HK-2 (cell line): ENCODE data around the gene BCO1.
"Not testable (repeated sequence)": the region's sequence is repeated elsewhere in the genome, so short reads cannot be mapped to it uniquely, and the experiment has no call there.

Experiments
- DNase-seq: peaks from one replicate; pipeline ENCODE4 v3.0.0-alpha.2; 2018; ENCODE audit not compliant: unreplicated experiment

The BCO1 gene, protein sequence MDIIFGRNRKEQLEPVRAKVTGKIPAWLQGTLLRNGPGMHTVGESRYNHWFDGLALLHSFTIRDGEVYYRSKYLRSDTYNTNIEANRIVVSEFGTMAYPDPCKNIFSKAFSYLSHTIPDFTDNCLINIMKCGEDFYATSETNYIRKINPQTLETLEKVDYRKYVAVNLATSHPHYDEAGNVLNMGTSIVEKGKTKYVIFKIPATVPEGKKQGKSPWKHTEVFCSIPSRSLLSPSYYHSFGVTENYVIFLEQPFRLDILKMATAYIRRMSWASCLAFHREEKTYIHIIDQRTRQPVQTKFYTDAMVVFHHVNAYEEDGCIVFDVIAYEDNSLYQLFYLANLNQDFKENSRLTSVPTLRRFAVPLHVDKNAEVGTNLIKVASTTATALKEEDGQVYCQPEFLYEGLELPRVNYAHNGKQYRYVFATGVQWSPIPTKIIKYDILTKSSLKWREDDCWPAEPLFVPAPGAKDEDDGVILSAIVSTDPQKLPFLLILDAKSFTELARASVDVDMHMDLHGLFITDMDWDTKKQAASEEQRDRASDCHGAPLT

GRCh38 chr16:81238296-81239011 lies at the start of gene BCO1:
Gene BCO1 (plus strand): TSS chr16:81238689. CDS start chr16:81238909, 220 bp downstream.
- DNase-seq: peak; percentile 39

- DNase-seq: no peak
Measured at GRCh38 chr16:81189100-81189664, 49.3 kb upstream of the BCO1 start.

DNA sequence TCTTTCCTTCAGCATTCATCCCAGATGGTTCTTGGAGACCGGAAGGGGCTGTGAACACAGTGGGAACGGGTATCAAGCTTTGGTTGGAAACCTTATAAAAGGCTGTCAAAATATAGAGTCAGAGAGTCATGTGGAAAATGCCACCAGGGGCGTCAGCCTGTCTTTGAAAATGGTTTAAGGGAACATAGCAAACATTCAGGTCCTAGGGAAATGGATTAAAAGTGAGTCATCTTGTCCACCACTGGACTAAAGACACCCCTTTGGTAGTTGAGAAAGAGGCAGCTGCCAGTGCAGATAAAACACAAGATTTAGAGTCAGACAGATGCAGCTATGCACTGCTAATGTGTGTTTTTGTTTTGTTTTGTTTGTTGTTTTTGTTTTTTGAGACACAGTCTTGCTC lies 47.8 kb upstream of the BCO1 start:
- DNase-seq: no peak

DNA sequence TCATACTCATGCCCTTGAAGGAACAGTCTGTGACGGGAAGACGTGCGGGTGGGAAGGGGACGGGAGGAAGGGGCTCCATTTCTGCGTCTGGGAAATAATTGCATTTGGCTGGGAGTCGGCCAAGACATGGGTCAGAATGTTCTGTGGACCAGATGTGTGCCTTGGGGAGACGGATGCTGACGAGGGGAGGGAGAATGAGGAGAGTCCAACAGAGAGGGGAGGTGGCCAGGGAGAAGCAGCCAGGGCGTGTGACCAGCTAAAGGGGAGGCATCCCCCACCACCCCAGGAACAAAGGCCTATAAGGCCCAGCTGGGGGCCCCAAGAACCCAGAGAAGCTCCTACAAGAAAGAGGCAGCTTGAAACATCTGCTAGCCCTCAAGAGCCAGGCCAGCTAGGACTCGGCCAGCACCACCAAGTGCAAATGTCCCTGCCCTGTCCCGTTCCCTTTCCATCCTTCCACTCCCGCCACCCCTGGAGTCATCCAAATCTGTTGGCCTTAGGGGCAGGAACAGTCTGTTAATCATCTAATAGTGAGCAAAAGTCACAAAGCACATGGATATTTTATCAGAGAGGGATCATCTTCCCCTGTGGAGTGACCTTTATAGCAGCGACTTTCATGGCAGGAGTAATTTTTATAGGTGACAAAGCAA lies 42.5 kb upstream of the BCO1 start:
- DNase-seq: no peak

GRCh38 chr16:81198635-81199034 lies 39.9 kb upstream of the BCO1 start:
- no peak for DNase-seq

GRCh38 chr16:81201267-81201666 lies 37.2 kb upstream of the BCO1 start:
- no peak for DNase-seq

- DNase-seq: peak; percentile 56
Measured at GRCh38 chr16:81204798-81205680, 33.5 kb upstream of the BCO1 start.

DNA sequence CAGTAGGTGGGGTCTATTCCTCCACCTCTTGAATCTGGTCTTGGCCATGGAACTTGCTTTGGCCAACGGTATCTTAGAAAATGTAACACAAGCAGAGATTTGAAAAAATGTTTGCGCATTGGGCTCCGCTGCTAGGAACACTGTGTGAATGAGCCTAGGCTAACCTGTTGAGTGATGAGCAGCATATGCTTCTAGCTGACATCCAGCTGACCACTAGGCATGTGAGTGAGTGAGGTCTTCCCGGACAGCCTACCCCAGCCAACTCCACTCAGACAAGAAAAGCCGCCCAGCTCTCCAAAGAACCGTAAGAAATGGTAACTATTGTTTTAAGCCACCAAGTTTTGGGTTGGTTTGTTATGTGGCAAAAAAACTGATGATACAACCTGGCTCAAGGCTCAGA lies 31.4 kb upstream of the BCO1 start:
- DNase-seq: no peak

DNA sequence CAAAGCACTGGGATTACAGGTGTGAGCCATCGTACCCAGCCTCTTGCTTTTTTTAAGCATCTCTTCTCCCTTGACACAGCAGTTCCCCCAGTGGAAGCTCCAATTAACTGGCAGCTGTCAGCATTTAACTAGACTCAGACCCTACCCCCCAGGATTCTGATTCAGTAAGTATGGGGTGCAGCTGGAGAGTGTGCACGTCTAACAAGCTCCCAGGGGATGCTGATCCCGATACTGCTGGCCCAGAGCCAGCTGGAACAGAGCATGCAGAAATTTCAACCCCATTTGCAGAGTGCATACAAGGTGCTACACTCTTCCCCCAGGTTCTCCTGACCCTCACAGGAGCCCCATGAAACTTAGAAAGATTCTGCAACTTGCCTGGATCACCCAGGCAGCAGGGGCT lies 27.7 kb upstream of the BCO1 start:
- no peak for DNase-seq

DNA sequence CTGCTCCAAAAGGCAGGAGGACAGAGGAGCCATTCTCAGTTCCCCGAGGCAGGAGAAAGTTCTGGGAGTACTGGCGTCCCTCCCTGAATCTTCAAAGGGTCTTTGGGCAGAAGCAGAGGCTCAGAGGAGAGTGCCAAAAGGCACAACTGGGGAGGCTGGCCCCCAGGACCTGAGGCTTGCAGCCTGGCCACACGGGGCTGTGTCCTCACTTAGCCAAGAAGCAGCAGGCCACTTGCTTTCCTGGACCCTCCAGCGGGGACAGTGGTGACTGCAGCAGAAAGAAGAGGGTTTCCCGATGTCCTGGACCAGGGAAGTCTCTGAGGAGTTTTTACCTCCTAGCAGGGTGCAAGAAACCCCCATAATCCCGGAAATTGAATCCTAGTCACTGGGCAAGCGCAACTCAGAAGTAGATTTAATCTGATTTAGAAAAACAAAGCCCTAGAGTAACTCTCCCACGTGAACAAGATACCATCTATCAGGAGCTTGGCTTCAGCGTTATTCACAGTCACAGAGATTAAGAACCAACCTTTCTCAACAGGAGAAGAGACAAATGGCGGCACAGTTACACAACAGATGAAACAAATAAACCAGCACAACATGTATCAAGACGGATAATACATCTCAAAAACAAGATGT lies 25.5 kb upstream of the BCO1 start:
- no peak for DNase-seq

GRCh38 chr16:81214745-81215166 lies 23.7 kb upstream of the BCO1 start:
- no peak for DNase-seq

DNA sequence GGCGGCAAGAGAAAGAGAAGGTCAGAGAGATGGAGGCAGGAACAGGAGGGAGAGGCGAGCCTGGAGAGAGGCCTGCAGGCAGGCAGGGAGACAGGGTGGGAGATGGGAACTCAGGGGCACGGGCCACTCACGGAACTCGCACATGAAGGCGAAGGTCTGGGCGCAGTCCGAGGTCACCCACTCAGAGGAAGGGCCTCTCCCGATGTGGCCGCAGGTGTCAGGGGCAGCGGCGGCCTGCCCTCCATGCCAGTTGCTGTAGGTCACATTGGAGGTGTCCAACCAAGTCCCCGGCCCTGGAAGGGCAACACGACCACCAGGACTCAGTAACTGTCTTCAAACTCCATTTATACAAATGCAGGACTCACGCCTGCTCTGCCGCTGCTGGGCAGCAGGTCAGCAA lies 22.4 kb upstream of the BCO1 start:
- no peak for DNase-seq

DNA sequence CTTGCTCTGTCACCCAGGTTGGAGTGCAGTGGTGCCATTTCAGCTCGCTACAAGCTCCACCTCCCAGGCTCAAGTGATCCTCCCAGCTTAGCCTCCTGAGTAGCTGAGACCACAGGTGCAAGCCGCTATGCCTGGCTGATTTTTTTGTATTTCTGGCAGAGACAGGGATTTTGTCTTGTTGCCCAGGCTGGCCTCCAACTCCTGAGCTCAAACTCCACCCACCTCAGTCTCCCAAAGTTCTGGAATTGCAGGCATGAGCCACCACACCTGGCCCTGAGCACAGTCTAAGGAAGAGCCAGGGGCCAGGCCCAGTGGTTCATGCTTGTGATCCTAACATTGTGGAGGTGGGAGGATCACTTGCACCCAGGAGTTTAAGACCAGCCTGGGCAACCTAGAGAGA lies 21.8 kb upstream of the BCO1 start:
- DNase-seq: no peak

GRCh38 chr16:81219151-81219550 lies 19.3 kb upstream of the BCO1 start:
- no peak for DNase-seq

- no peak for DNase-seq
Measured at GRCh38 chr16:81220349-81220748, 18.1 kb upstream of the BCO1 start.

DNA sequence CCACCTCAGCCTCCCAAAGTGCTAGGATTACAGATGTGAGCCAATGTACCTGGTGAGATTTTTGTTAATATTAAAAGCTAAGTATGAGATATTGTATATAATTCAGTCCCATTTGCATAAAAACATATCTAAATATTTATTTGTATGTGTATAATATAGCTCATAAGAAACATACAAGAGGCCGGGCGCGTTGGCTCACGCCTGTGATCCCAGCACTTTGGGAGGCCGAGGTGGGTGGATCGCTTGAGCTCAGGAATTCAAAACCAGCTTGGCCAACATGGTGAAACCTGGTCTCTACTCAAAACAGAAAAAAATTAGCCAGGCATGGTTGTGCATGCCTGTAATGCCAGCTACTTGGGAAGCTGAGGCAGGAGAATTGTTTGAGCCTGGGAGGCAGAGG lies 16.8 kb upstream of the BCO1 start:
- no peak for DNase-seq

DNA sequence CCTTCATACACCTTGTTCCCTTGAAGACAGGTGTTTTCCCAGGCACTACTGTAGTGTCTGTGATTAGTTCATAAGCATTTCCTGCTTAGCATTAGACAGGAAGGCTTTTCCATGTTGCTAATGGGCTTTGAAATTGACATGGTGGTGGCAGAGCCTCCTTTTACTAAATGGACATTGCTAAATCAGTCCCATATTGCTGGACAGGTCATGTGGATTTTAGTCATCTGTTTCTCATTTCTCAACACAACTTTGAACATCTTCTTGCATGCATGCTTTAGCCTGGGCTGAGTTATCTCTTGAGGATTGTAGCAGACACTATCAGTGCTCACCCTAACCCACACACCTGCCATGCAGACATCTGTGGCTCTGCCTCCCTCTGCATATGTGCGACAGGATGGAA lies 13.7 kb upstream of the BCO1 start:
- no peak for DNase-seq

GRCh38 chr16:81225697-81226096 lies 12.8 kb upstream of the BCO1 start:
- DNase-seq: not testable (repeated sequence)

GRCh38 chr16:81227785-81228184 lies 10.7 kb upstream of the BCO1 start:
- DNase-seq: no peak

DNA sequence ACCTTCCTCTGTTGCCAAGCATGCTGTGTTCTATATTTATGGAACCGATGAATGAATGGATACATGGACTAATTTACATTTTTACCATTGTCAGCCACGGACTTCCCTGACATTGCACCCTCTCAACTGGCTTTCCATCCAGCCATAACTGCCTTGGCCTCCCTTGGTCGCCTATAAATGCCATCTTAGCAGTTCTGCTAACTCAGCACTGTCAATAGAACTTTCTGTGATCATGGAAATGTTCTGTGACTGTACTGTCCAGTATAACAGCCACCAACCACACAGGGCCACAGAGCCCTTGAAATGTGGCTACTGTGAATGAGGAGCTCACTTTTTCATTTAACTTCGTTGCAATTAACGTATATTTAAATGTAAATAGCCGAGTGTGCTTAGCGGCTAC lies 8.7 kb upstream of the BCO1 start:
- no peak for DNase-seq

DNA sequence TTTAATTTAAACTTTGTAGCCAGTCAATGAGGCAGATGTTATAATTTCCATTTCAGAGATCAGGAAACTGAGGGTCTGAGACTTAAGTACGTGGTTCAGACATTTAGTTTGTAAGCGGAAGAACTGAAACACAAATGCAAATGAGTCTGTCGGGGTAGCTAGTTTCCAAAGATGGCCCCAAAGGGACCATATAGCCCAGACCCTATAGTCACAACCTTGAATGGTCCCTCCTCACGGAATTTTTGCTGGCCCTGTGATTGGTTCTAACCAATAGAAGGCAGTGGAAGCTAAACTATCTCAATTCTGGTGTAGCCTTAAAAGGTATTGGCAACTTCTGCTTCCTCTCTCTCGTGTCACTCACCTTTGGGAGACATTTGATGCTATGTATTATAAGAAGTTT lies 7.5 kb upstream of the BCO1 start:
- DNase-seq: no peak
